Astrocyte (in vitro differentiated cells and primary cell): ENCODE results near the gene ATOSA. TPM values are rescaled to one million over a fixed set of nuclear protein-coding genes. Genes with fewer than 3 reads are reported as not detected.

ENCODE experiments used
- DNase-seq: peaks from one replicate; pipeline ENCODE4 v3.0.0-alpha.2; 2010; ENCODE audit warnings: low read depth
- FAIRE-seq: peaks from 2 replicates; lab custom pipeline; 2011; peaks lifted over from hg19 to GRCh38; lab: Jason Lieb, UNC
- H2AFZ ChIP-seq: 2 replicates; pipeline ENCODE4 v1.6.0; 2012; ENCODE audit warnings: low read depth, low read length, inconsistent platforms
- H3K27ac ChIP-seq: 2 replicates; pipeline ENCODE4 v1.5.1; 2011; ENCODE audit warnings: low read depth, low read length, inconsistent platforms
- H3K27me3 ChIP-seq: 2 replicates; pipeline ENCODE4 v1.6.0; 2011; ENCODE audit warnings: low read length, inconsistent platforms; ENCODE audit not compliant: insufficient read depth
- H3K36me3 ChIP-seq: 2 replicates; pipeline ENCODE4 v1.5.1; 2011; ENCODE audit warnings: low read length, inconsistent platforms; ENCODE audit not compliant: insufficient read depth
- H3K4me1 ChIP-seq: 2 replicates; pipeline ENCODE4 v1.5.1; 2011; ENCODE audit warnings: low read length, inconsistent platforms; ENCODE audit not compliant: insufficient read depth
- H3K4me2 ChIP-seq: 2 replicates; pipeline ENCODE4 v1.6.0; 2012; ENCODE audit warnings: low read length, inconsistent platforms
- H3K4me3 ChIP-seq: 2 replicates; pipeline ENCODE4 v1.5.1; 2011; ENCODE audit warnings: low read depth, mild to moderate bottlenecking, low read length, inconsistent platforms; ENCODE audit not compliant: insufficient read depth
- H3K79me2 ChIP-seq: 2 replicates; pipeline ENCODE4 v1.6.0; 2012; ENCODE audit warnings: mild to moderate bottlenecking, low read length, inconsistent platforms; ENCODE audit not compliant: insufficient read depth
- H3K9ac ChIP-seq: 2 replicates; pipeline ENCODE4 v1.6.0; 2012; ENCODE audit warnings: mild to moderate bottlenecking, low read length, inconsistent platforms
- H3K9me3 ChIP-seq: 2 replicates; pipeline ENCODE4 v1.5.1; 2012; ENCODE audit warnings: low read depth, mild to moderate bottlenecking, low read length, inconsistent platforms; ENCODE audit not compliant: insufficient read depth
- H4K20me1 ChIP-seq: 2 replicates; pipeline ENCODE4 v1.6.0; 2012; ENCODE audit warnings: low read length, inconsistent platforms; ENCODE audit not compliant: insufficient read depth
- H3K27ac Mint-ChIP-seq: one replicate; pipeline ENCODE4 v1.8.0; 2021; ENCODE audit warnings: mild to moderate bottlenecking, mixed read lengths; ENCODE audit not compliant: unreplicated experiment
- H3K27me3 Mint-ChIP-seq: one replicate; pipeline ENCODE4 v1.8.0; 2021; ENCODE audit warnings: low read depth, mixed read lengths; ENCODE audit not compliant: unreplicated experiment
- H3K36me3 Mint-ChIP-seq: one replicate; pipeline ENCODE4 v1.8.0; 2021; ENCODE audit warnings: low read depth, mixed read lengths; ENCODE audit not compliant: unreplicated experiment
- H3K4me1 Mint-ChIP-seq: one replicate; pipeline ENCODE4 v1.8.0; 2021; ENCODE audit warnings: low read depth, mixed read lengths; ENCODE audit not compliant: unreplicated experiment
- H3K4me3 Mint-ChIP-seq: one replicate; pipeline ENCODE4 v1.8.0; 2021; ENCODE audit warnings: mild to moderate bottlenecking, moderate library complexity, mixed read lengths; ENCODE audit not compliant: unreplicated experiment
- H3K9me3 Mint-ChIP-seq: one replicate; pipeline ENCODE4 v1.8.0; 2021; ENCODE audit warnings: mild to moderate bottlenecking, mixed read lengths; ENCODE audit not compliant: unreplicated experiment
- EZH2 ChIP-seq: IDR thresholded peaks from 2 replicates; pipeline ENCODE4 v1.6.1; 2012; ENCODE audit warnings: mild to moderate bottlenecking, low read length, inconsistent platforms; ENCODE audit not compliant: insufficient read depth
- total RNA-seq: library from RNA; stranded (reverse); gene quantifications from 2 replicates; pipeline ENCODE4 v1.2.1, GENCODE V29; 2021
- TF ChIP-seq, protein P1 (sequence below): IDR thresholded peaks from 2 replicates; pipeline ENCODE4 v1.5.1; 2011; ENCODE audit warnings: low read depth, mild to moderate bottlenecking, inconsistent platforms, low read length, moderate library complexity; ENCODE audit not compliant: insufficient read depth

Gene ATOSA
- total RNA-seq, 1 donor from 2014 or later = 33.8 TPM

DNA sequence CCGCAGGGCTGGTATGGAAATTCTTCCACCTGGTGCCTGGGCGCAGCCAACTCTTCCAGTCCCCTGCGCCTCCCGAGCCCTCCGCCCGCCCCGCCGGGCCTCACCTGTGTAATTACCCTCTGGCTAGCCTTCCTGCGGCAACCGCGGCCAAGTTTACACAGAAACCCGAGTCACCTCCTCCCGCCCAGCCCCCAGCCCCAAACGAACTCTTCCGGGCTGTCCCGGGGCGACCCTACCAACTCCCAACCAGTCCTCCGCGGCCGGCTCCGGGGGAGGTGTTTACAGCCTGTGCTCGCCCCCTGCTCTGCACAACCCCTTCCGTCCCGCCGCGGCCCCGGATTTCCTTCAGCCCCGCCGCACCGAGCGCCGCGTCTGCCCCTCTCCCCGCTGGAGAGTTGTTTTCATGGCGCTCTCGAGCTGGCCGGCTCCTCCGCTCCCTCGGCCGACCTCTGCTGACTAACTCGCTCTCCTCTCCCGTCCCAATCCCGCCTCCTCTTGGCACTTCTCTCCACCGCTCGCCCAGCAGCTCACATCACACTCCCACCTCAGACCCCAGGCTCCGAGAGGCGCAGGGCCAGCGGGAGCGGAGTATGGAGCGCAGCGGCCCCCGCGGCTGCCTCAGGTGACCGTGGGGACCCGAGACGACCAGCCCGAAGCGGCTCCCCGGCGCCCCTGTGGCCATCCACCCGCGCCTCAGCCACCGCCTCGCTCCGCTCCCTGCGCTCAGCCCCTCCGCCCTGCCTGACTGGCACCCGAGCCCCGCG is 538 bp downstream of the ATOSA start:
- Histone ChIP-seq H3K36me3 (peaks cover 2% of the 10 kb centered on the region), H3K4me2 (peak overlapping the region; percentile 90), H3K9me3 (no peaks in the 10 kb centered on the region), H3K9ac (peak overlapping the region; percentile 95), H3K4me3 (peak overlapping the region; percentile 70), H2AFZ (peak overlapping the region; percentile 92), H3K27ac (peak overlapping the region; percentile 94), H4K20me1 (no peaks in the 10 kb centered on the region), H3K27me3 (peaks cover 6% of the 10 kb centered on the region), H3K79me2 (peaks cover 18% of the 10 kb centered on the region), H3K4me1 (no peaks in the 10 kb centered on the region)
- Mint-ChIP-seq H3K36me3 (no peaks in the 10 kb centered on the region), H3K4me1 (peaks cover 2% of the 10 kb centered on the region), H3K9me3 (no peaks in the 10 kb centered on the region), H3K27me3 (no peaks in the 10 kb centered on the region), H3K27ac (peak overlapping the region; percentile 97), H3K4me3 (peak overlapping the region; percentile 99)
- DNase-seq (peak; percentile 55), FAIRE-seq (no peak)
- TF ChIP-seq EZH2 = no peak
- TF ChIP-seq, protein P1, sequence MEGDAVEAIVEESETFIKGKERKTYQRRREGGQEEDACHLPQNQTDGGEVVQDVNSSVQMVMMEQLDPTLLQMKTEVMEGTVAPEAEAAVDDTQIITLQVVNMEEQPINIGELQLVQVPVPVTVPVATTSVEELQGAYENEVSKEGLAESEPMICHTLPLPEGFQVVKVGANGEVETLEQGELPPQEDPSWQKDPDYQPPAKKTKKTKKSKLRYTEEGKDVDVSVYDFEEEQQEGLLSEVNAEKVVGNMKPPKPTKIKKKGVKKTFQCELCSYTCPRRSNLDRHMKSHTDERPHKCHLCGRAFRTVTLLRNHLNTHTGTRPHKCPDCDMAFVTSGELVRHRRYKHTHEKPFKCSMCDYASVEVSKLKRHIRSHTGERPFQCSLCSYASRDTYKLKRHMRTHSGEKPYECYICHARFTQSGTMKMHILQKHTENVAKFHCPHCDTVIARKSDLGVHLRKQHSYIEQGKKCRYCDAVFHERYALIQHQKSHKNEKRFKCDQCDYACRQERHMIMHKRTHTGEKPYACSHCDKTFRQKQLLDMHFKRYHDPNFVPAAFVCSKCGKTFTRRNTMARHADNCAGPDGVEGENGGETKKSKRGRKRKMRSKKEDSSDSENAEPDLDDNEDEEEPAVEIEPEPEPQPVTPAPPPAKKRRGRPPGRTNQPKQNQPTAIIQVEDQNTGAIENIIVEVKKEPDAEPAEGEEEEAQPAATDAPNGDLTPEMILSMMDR = no peak

DNA sequence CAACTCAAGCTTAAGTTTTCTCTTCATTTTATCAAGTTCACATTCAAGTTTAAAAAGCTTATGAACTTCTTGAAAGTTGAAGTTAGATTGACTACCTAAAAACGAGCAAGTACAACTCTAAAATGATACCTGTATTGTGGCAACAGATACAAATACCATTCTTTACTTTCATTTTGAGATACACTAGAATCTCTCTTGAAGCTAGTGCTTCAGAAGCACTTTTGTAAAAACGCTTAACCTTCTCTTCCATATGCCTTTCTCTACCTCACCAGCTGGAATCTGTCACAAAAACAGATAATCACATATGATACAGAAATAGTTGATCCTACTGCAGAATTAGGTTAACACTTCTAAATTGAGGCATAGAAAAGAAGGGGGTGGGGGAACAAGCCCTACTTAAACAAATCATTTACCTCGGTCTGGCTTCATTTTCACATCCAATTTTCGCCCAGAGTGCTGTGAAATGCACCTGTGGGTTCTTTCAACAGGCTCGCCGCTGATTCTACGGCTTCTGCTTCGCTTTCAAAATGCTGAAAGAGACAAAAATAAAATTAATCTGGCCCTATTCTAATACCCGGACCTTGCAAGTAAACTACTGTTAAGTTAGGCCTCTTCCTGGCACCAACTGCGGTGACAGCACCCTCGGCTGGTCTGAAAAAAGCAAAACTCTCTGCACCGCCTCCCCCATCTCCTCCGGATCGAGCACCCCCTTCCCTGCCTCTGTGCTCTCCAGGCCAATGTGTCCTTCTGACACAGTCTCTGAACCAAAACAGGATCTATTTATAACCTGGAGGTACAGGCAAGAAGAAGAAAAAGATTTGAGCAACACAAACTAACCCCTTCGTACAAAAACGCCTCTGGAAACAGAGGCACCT is 1.4 kb downstream of the ATOSA start:
- Mint-ChIP-seq H3K36me3 (no peaks in the 10 kb centered on the region), H3K27me3 (no peaks in the 10 kb centered on the region), H3K9me3 (no peaks in the 10 kb centered on the region), H3K4me3 (peak overlapping the region; percentile 99), H3K4me1 (peaks cover 5% of the 10 kb centered on the region), H3K27ac (peak overlapping the region; percentile 93)
- Histone ChIP-seq H3K4me1 (no peaks in the 10 kb centered on the region), H3K27ac (peak overlapping the region; percentile 94), H3K36me3 (peaks cover 2% of the 10 kb centered on the region), H4K20me1 (no peaks in the 10 kb centered on the region), H2AFZ (peak overlapping the region; percentile 92), H3K79me2 (peaks cover 18% of the 10 kb centered on the region), H3K27me3 (peaks cover 6% of the 10 kb centered on the region), H3K9me3 (no peaks in the 10 kb centered on the region), H3K4me2 (peak overlapping the region; percentile 90), H3K4me3 (peak overlapping the region; percentile 70), H3K9ac (peak overlapping the region; percentile 95)
- TF ChIP-seq, protein P1 = peak; percentile 5
- TF ChIP-seq EZH2 = no peak
- FAIRE-seq = no peak
- DNase-seq = peak; percentile 50
